IgD-negative memory B cell (primary cell): Measurements from ENCODE around the gene RASSF4. TPM values are rescaled to one million over a fixed set of nuclear protein-coding genes. Genes with fewer than 3 reads are reported as not detected.

Experiments
- H3K27ac Mint-ChIP-seq, 3 donors: one replicate each; pipeline ENCODE4 v1.8.0; 2020 to 2022; ENCODE audit warnings: mild to moderate bottlenecking in 3 of 3, mixed read lengths in 3 of 3, moderate library complexity in 1 of 3
- H3K27me3 Mint-ChIP-seq: one replicate; pipeline ENCODE4 v1.8.0; 2021; ENCODE audit warnings: mixed read lengths
- H3K36me3 Mint-ChIP-seq: one replicate; pipeline ENCODE4 v1.8.0; 2020; ENCODE audit warnings: mild to moderate bottlenecking, mixed read lengths
- H3K4me1 Mint-ChIP-seq, 3 donors: one replicate each; pipeline ENCODE4 v1.8.0; 2020 to 2022; ENCODE audit warnings: mixed read lengths in 3 of 3, mild to moderate bottlenecking in 1 of 3
- H3K4me3 Mint-ChIP-seq, 4 donors: one replicate each; pipeline ENCODE4 v1.8.0; 2020 to 2022; ENCODE audit warnings: mild to moderate bottlenecking in 4 of 4, mixed read lengths in 4 of 4, moderate library complexity in 3 of 4
- H3K9me3 Mint-ChIP-seq, 3 donors: one replicate each; pipeline ENCODE4 v1.8.0; 2020 to 2021; ENCODE audit warnings: mixed read lengths in 3 of 3, mild to moderate bottlenecking in 1 of 3
- polyA plus RNA-seq: library from polyadenylated mRNA; unstranded; fragments of 300-500 nt; fragmentation: Illumina TruSeq; gene quantifications from one replicate; pipeline ENCODE4 v1.2.3, GENCODE V29; 2021

The RASSF4 gene
- polyA plus RNA-seq, 1 donor from 2014 or later = 0.69 TPM

- Mint-ChIP-seq H3K9me3 (peaks cover 0 to 16% (median 9%) of the 10 kb centered on the region in 3 donors), H3K27ac (no peak overlapping the region), H3K4me3 (peak overlapping the region in 2 of 4 donors; percentile 43 to 79), H3K36me3 (peaks cover 6% of the 10 kb centered on the region), H3K4me1 (peaks cover 18 to 28% (median 19%) of the 10 kb centered on the region in 3 donors), H3K27me3 (peaks cover 4% of the 10 kb centered on the region)
Observed at GRCh38 chr10:44949127-44949802, 10.3 kb upstream of the RASSF4 start.

- H3K36me3 Mint-ChIP-seq = peaks cover 7% of the 10 kb centered on the region
- no peak overlapping the region for H3K4me3 Mint-ChIP-seq
- peaks cover 4% of the 10 kb centered on the region for H3K27me3 Mint-ChIP-seq
- peaks cover 0 to 9% (median 4%) of the 10 kb centered on the region in 3 donors for H3K9me3 Mint-ChIP-seq
- no peak overlapping the region for H3K27ac Mint-ChIP-seq
- H3K4me1 Mint-ChIP-seq = peaks cover 19 to 28% (median 20%) of the 10 kb centered on the region in 3 donors
Observed at GRCh38 chr10:44949915-44950314, 9.7 kb upstream of the RASSF4 start.

DNA sequence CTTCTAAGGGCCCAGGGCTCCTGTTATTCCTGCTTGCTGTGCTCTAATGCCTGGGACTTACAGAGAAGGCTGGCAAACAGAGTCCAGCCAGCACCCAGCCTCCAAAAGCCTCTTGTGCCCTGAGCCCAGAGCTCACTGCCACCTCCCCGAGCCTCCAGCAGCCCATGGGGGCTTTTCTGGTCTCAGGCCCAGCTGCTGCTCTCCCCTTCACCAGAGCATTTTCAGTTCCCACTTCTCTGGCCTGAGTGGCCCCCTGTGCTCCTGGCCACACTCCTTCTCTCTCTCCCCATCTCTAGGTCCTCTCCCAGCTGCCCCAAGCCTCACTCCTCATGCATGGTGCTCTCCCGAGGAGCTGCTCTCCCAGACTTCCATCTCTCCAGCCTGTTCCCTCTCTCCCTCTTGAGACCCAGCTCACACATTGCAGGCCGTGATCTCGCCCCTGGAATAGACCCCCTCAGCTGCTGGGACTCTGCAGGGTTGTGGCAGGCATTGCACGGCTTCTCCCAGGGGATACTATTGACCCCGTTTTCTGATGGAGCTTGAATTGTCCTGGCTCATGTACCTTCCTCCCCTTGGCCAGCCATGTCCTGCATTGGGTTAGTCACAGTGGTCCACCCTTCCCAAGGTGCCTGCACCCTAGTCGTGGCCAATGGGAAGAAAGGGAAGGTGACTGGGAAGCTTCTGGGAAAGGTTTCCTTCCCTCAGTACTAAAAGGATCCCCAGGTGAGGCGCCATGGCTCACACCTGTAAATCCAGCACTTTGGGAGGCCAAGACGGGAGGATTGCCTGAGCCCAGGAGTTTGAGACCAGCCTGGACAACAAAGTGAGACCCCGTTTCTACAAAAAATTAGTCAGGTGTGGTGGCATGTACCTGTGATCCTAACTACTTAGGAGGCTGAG lies 9.0 kb upstream of the RASSF4 start:
- Mint-ChIP-seq H3K9me3 (peaks cover 0 to 5% (median 1%) of the 10 kb centered on the region in 3 donors), H3K4me1 (peaks cover 19 to 29% (median 21%) of the 10 kb centered on the region in 3 donors), H3K4me3 (peak overlapping the region in 1 of 4 donors; percentile 33), H3K27me3 (peaks cover 4% of the 10 kb centered on the region), H3K27ac (no peak overlapping the region), H3K36me3 (peaks cover 8% of the 10 kb centered on the region)

- H3K27me3 Mint-ChIP-seq = peaks cover 4% of the 10 kb centered on the region
- peaks cover 0 to 1% (median 0%) of the 10 kb centered on the region in 3 donors for H3K9me3 Mint-ChIP-seq
- H3K4me3 Mint-ChIP-seq = no peak overlapping the region
- peaks cover 16 to 27% (median 19%) of the 10 kb centered on the region in 3 donors for H3K4me1 Mint-ChIP-seq
- no peak overlapping the region for H3K27ac Mint-ChIP-seq
- H3K36me3 Mint-ChIP-seq = peaks cover 12% of the 10 kb centered on the region
Observed at GRCh38 chr10:44951576-44952226, 7.9 kb upstream of the RASSF4 start.

GRCh38 chr10:44952779-44953231 lies 6.8 kb upstream of the RASSF4 start:
- peaks cover 0 to 1% (median 0%) of the 10 kb centered on the region in 3 donors for H3K9me3 Mint-ChIP-seq
- no peak overlapping the region for H3K4me3 Mint-ChIP-seq
- peaks cover 4% of the 10 kb centered on the region for H3K27me3 Mint-ChIP-seq
- peaks cover 13 to 23% (median 18%) of the 10 kb centered on the region in 3 donors for H3K4me1 Mint-ChIP-seq
- H3K27ac Mint-ChIP-seq = no peak overlapping the region
- peaks cover 12% of the 10 kb centered on the region for H3K36me3 Mint-ChIP-seq

GRCh38 chr10:44954042-44954441 lies 5.6 kb upstream of the RASSF4 start:
- Mint-ChIP-seq H3K4me3 (peak overlapping the region in 1 of 4 donors; percentile 60), H3K4me1 (peaks cover 14 to 21% (median 16%) of the 10 kb centered on the region in 3 donors), H3K27me3 (no peaks in the 10 kb centered on the region), H3K27ac (peak overlapping the region in 1 of 3 donors; percentile 16), H3K36me3 (peaks cover 12% of the 10 kb centered on the region), H3K9me3 (peaks cover 0 to 1% (median 0%) of the 10 kb centered on the region in 3 donors)

DNA sequence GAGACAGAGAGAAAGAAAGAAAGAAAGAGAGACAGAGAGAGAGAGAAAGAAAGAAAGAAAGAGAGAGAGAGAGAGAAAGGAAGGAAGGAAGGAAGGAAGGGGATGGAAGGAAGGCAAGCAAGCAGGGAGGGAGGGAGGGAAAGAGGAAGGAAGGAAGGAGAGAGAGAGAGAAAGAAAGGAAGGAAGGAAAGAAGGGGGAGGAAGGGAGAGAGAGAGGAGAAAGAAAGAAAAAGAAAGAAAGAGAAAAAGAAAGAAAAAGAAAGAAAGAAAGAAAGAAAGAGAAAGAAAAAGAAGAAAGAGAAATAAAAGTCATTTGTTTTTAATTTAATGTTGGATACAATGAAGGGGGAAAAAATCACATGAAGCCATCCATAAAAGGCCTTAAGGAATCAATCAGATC lies 4.6 kb upstream of the RASSF4 start:
- Mint-ChIP-seq H3K36me3 (peaks cover 12% of the 10 kb centered on the region), H3K27ac (no peak overlapping the region), H3K4me1 (peaks cover 14 to 16% (median 15%) of the 10 kb centered on the region in 3 donors), H3K4me3 (peak overlapping the region in 2 of 4 donors; percentile 28 to 32), H3K27me3 (no peaks in the 10 kb centered on the region), H3K9me3 (peaks cover 0 to 1% (median 0%) of the 10 kb centered on the region in 3 donors)

GRCh38 chr10:44955413-44956070 lies 4.1 kb upstream of the RASSF4 start:
- peaks cover 12% of the 10 kb centered on the region for H3K36me3 Mint-ChIP-seq
- peak overlapping the region in 1 of 3 donors; percentile 58 for H3K27ac Mint-ChIP-seq
- peaks cover 0 to under 1% (median 0%) of the 10 kb centered on the region in 3 donors for H3K9me3 Mint-ChIP-seq
- H3K4me3 Mint-ChIP-seq = peak overlapping the region in 1 of 4 donors; percentile 52
- H3K4me1 Mint-ChIP-seq = peaks cover 15 to 18% (median 16%) of the 10 kb centered on the region in 3 donors
- no peaks in the 10 kb centered on the region for H3K27me3 Mint-ChIP-seq

- Mint-ChIP-seq H3K4me3 (peak overlapping the region in 2 of 4 donors; percentile 52 to 63), H3K9me3 (no peaks in the 10 kb centered on the region), H3K36me3 (peaks cover 12% of the 10 kb centered on the region), H3K27me3 (no peaks in the 10 kb centered on the region), H3K4me1 (peaks cover 13 to 21% (median 18%) of the 10 kb centered on the region in 3 donors), H3K27ac (peak overlapping the region in 1 of 3 donors; percentile 58)
Observed at GRCh38 chr10:44956226-44956625, 3.4 kb upstream of the RASSF4 start.

- H3K9me3 Mint-ChIP-seq = no peaks in the 10 kb centered on the region
- H3K27ac Mint-ChIP-seq = peak overlapping the region in 1 of 3 donors; percentile 50
- H3K4me1 Mint-ChIP-seq = peaks cover 13 to 21% (median 17%) of the 10 kb centered on the region in 3 donors
- peaks cover 12% of the 10 kb centered on the region for H3K36me3 Mint-ChIP-seq
- H3K27me3 Mint-ChIP-seq = no peaks in the 10 kb centered on the region
- peak overlapping the region in 2 of 4 donors; percentile 71 to 91 for H3K4me3 Mint-ChIP-seq
Observed at GRCh38 chr10:44956717-44957706, 2.6 kb upstream of the RASSF4 start.

GRCh38 chr10:44958196-44958897 lies 1.3 kb upstream of the RASSF4 start:
- H3K27ac Mint-ChIP-seq = peak overlapping the region in 2 of 3 donors; percentile 75 to 76

DNA sequence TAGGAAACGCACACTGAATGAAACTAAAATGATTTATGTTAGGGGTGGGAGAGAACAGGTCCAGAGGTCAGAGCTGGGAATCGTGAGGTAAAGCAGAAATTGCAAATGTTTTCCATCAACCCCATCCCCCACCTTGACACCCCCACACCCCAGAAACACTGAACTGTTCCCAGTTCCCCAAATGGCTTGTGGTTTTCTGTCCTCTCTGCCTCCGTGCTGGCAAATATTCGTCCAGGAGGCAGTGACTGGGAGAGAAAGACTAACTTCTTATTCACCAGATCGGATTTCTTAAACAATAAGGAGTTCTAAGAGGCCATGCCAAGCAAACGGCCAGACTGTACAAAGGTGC lies 730 bp upstream of the RASSF4 start:
- Mint-ChIP-seq H3K27me3 (no peaks in the 10 kb centered on the region), H3K27ac (peak overlapping the region; percentile 75 to 89 (median 76)), H3K9me3 (no peaks in the 10 kb centered on the region), H3K4me3 (peak overlapping the region; percentile 87 to 97 (median 93)), H3K36me3 (peaks cover 10% of the 10 kb centered on the region), H3K4me1 (peaks cover 23 to 32% (median 26%) of the 10 kb centered on the region in 3 donors)

More at GRCh38 chr10:44958196-44958897, 1.3 kb upstream of the RASSF4 start:
- H3K4me1 Mint-ChIP-seq = peaks cover 18 to 27% (median 21%) of the 10 kb centered on the region in 3 donors
- peaks cover 12% of the 10 kb centered on the region for H3K36me3 Mint-ChIP-seq
- H3K27me3 Mint-ChIP-seq = no peaks in the 10 kb centered on the region
- no peaks in the 10 kb centered on the region for H3K9me3 Mint-ChIP-seq
- peak overlapping the region; percentile 87 to 97 (median 93) for H3K4me3 Mint-ChIP-seq

GRCh38 chr10:44960088-44960460 lies 472 bp downstream of the RASSF4 start:
- Mint-ChIP-seq H3K9me3 (no peaks in the 10 kb centered on the region), H3K27me3 (no peaks in the 10 kb centered on the region), H3K4me1 (peaks cover 29 to 43% (median 35%) of the 10 kb centered on the region in 3 donors), H3K4me3 (peak overlapping the region; percentile 87 to 97 (median 93)), H3K27ac (no peak overlapping the region), H3K36me3 (peaks cover 4% of the 10 kb centered on the region)
